GM21717 (cell line): ENCODE measurements around the gene ZBTB16.

Experiments
- ATAC-seq: cut with Tn5 transposase; IDR thresholded peaks from one replicate; pipeline ENCODE4 v1.9.1; 2021; ENCODE audit warnings: mild to moderate bottlenecking, moderate library complexity; ENCODE audit not compliant: unreplicated experiment

ZBTB16 gene

DNA sequence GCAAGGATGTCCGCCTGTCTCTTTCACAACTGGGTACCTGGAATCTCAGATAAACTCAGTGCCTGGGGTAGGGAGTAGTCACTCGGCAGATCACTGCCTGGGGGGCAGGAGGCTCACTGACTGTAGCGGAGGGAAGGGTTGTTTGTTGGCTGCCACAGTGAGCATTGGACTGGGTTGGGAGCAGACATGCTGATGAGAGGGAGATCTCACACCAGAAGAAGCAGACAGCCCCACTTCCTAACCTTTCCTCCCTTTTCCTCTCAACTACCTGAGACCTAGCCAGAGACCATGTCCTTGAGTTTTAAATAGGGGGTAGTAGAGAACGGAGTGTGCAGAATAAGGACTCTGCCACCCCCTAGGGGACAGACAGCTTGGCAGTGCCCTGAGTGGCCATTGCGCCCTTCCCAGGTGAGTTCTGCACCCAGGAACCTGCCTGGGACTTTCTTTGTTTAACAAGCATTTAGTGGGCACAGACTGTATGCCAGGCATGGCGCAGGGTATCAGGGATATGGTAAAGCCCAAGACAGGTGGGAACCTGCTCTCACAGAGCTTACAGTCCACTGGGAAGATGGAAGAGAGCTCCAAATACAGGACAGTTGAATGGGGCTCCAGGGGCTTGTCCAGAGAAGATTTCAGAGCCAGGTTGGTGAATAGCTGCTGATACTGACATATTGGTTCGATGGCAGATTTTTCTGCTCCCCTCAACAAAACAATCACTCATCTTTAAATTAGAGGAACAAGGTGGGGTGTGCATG lies 121.0 kb downstream of the ZBTB16 start:
- no peak for ATAC-seq

DNA sequence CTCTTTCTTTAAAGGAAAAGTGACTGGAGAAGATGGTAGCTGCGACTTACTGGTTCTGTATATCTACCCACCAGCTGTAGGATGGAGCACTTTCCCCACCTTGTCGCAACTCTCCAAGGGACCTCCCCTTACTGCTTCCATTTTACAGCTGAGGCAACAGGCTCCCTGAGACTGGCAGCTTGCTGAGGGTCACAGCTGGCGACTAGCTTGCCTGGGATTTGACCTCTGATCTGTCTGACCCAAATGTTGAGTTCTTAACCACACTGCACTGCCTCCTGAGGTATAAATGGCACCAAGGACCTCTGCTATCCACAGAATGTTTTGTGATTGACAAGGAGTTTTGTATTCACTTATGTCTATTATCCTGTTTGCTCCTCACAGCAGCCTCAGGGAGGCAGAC lies 121.7 kb downstream of the ZBTB16 start:
- ATAC-seq: no peak

DNA sequence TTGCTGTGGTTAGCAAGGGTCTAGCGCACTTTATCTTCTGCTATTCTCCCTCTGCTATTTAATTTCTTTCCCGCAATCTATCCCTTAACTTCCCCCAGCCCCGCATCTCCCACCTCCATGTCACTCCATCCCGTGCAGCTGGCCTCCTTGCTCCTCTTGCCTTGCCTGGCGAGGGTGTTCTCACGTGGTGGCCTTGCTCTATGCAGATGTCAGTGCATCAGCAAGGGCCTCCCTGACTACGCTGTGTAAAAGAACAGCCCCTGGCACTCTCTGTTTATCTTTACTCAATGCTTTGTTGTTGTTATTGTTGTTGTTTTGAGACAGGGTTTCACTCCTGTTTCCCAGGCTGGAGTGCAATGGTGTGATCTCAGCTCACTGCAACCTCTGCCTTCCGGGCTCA lies 122.2 kb downstream of the ZBTB16 start:
- no peak for ATAC-seq

DNA sequence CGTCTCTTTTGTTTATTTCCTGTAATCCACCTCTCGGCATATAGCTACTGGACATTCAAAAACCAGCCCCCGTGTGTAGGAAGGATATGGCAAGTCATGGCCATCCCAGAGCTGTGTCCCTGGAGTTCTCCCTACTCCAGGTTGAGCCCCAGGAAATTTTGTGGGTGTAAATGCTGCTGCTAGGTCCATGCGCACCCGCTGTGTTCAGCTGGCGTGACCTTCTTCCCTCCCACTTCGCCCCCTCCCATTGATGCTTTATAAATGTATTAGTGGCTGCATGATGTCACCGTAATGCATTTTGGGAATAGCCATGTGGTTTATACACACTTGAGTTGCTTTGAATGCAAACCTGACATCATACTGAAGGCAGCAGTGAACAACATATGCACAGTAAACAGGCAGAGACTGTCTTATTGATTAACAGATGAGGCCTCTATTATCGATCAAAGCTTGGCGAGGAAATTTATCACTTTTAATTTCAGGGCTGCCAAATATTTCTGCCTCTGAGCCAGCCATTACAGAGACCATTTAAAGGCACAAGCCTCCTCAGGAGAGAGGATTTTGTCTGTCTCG lies 123.0 kb downstream of the ZBTB16 start:
- no peak for ATAC-seq

- no peak for ATAC-seq
These were observed 123.6 kb downstream of the ZBTB16 start for GRCh38 chr11:114183044-114183511.

GRCh38 chr11:114185436-114185835 lies 125.9 kb downstream of the ZBTB16 start:
- no peak for ATAC-seq

DNA sequence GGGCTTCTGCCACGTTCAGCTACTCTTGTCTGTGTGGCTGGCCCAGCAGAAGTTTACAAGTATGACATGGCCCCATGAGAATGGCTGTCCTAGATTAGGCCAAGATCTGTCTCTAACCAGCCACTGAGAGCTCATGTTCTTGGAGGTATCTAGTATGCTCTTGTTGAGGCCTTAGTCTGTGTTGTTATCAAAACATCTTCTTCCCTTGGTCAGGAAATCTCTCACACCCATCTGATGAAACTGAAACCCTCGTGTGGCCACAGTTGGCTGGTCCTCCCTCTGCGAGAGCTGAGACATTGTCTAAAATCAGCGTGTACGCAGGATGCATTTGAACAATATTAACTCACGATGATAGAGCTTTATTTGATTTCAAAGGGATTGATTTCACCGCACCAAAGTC lies 127.7 kb downstream of the ZBTB16 start:
- ATAC-seq: no peak

- no peak for ATAC-seq
These were observed 129.5 kb downstream of the ZBTB16 start for GRCh38 chr11:114188851-114189570.

DNA sequence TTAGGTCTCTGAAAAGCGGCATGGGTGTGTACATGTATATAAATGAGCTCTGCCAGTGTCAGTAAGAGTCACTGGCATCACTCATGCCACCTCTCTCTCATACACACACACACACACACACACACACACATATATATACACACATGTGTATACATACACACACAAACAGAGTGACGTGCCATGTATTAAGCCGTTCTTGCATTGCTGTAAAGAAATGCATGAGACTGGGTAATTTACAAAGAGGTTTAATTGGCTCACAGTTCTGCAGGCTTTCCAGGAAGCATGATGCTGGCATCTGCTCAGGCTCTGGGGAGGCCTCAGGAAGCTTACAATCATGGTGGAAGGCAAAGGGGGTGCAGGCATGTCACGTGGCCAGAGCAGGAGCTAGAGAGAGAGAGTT lies 131.1 kb downstream of the ZBTB16 start:
- ATAC-seq: no peak

DNA sequence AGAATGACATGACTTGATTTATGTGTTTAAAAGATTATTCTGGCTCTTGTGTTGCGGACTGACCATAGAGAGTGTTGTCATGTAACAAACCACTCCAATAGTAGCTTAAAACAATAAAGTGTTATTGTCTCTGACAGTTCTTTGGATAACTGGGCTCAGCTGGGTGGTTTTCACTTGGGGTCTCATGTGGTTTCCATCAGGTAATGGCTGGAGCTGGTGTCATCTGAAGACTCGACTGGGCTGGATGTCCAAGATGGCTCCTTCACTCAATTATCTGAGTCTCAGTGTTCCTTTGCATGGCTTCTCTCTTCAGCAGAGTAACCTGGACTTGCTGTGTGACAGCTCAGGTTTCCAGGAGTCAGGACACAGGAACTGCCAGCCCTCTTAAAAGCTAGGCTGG lies 132.4 kb downstream of the ZBTB16 start:
- no peak for ATAC-seq

DNA sequence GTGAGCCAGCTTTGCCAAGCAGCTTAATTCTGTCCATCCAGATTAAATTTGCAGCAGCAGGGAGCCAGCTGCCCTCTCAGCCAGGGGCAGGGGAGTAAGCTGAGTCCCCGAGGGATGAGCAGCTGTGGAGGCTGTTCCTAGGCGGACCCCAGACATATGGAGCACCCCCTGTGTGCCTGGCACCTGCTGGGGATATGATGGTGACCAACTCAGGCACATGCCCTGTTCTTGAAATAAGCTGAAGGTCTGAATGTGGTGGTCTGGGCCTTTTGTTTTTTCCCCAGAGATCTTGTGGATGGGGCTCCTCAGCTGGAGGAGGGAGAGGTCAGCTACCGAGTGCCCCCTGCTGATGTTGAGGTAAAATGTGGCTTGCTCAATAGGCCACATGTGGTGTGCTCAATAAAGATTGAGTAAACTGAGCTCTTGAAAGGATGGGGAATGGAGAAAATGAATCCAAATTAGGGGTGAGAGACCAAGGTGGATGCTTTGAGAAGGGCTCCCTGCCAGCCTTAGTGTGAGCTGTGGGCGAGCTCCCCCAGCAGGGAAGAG lies 133.4 kb downstream of the ZBTB16 start:
- no peak for ATAC-seq

GRCh38 chr11:114193730-114194679 lies 134.5 kb downstream of the ZBTB16 start:
- ATAC-seq: no peak

DNA sequence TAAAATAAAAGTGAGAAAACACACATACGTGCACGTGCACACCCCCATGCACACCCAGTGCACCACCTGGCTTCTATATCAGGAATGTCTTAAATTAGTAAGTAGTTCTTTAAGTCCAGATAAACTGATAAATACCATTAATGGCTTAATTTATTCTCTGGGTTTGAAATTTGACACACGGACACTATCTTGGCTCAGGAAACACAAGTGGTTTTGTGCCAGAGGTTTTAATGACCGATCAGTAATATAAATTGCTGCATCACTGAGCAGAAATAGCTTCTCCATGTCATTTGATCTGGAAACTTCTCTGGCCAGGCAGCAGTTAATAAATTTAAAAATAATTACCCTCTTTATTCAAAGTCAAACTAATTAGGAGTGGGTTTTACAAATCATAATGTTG lies 135.2 kb downstream of the ZBTB16 start:
- ATAC-seq: no peak

DNA sequence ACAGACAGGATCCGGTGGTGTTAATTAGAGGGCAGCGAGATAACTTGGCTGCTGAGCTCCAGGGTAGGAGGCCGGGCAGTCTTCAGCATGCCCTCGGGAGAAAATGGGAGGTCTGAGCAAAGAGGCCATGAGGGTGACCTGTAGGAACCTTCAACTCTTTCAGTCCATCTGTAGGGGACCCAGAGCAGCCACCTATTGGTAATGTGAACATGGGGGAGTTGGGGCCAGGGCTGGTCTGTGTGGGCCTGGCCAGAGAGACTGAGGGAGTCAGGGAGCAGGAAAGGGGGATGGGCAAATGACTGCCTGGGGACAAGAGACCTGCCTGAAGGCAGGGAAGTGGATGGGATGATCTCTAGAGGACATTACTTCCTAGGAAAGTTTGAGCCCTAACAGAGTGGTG lies 135.6 kb downstream of the ZBTB16 start:
- ATAC-seq: no peak

GRCh38 chr11:114195981-114196731 lies 136.6 kb downstream of the ZBTB16 start:
- no peak for ATAC-seq

DNA sequence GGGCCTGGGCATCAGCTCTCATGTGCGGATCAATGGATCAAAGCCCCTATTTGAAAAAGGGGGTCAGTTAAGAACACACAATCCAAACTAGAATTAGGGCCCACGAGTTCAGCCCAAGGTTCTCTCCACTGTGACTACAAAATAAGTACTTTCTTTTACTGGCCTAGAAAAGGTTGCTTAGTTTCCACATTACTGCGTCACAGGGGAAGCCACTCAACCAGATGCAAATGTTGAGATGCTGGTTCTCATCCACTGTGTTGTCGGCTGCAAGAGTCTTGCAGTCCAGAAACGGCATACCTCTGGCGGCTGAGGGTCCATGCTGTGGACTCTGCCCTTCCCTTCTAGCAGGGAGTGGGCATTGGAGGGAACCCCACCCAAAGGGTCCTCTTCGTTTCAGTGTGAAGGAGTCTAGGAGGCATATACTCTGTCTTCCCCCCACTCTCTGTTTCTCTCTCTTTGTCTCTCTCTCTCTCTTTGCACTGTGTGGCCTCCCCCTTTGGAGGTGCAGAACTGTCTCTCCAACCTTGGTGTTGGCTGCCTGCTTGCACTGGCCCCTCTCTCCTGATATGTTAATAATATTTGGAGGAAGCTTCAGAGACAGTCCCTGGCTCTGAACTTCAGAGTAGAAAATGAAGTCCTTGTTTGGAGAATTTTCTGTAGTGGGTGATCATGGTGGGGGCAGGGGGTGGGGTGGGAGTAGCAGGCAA lies 137.6 kb downstream of the ZBTB16 start:
- ATAC-seq: no peak

- ATAC-seq: no peak
These were observed 138.4 kb downstream of the ZBTB16 start for GRCh38 chr11:114197799-114198500.

DNA sequence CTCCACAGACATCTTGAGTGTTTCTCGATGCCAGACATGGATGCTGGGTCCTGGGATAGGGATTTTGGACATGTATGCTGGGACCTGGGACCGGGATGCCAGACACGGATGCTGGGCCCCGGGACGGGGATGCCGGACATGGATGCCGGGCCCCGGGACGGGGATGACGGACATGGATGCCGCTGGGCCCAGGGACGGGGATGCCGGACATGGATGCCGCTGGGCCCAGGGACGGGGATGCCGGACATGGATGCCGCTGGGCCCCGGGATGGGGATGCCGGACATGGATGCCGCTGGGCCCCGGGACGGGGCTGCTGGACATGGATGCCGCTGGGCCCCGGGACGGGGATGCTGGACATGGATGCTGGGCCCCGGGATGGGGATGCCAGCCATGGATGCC lies 139.5 kb downstream of the ZBTB16 start:
- ATAC-seq: no peak
